ENCODE measurements around the gene DNAJB2. TPM values are rescaled to one million over a fixed set of nuclear protein-coding genes. Genes with fewer than 3 reads are reported as not detected.

The DNAJB2 gene
- total RNA-seq, 1 donor from 2014 or later, result 69.5 TPM

GRCh38 chr2:219266232-219266631 lies 12.9 kb upstream of the DNAJB2 start:
- Mint-ChIP-seq H3K4me3 (ENCODE audit: low read depth) (no peak overlapping the region), H3K4me1 (ENCODE audit: low read depth) (no peaks in the 10 kb centered on the region), H3K27me3 (peaks cover 22% of the 10 kb centered on the region), H3K36me3 (ENCODE audit: insufficient read depth) (no peaks in the 10 kb centered on the region), H3K27ac (no peak overlapping the region), H3K9me3 (ENCODE audit: low read depth) (no peaks in the 10 kb centered on the region)
- DNase-seq (ENCODE audit: low spot score, unreplicated experiment), result no peak
- no peak for TF ChIP-seq CTCF (IDR thresholded peaks at IDR 0.05; ENCODE audit: unreplicated experiment)

- H3K36me3 Mint-ChIP-seq (ENCODE audit: insufficient read depth), result no peaks in the 10 kb centered on the region
- DNase-seq (ENCODE audit: low spot score, unreplicated experiment), result no peak
- no peak for TF ChIP-seq CTCF (IDR thresholded peaks at IDR 0.05; ENCODE audit: unreplicated experiment)
- peaks cover 21% of the 10 kb centered on the region for H3K27me3 Mint-ChIP-seq
- no peaks in the 10 kb centered on the region for H3K9me3 Mint-ChIP-seq (ENCODE audit: low read depth)
- no peak overlapping the region for H3K4me3 Mint-ChIP-seq (ENCODE audit: low read depth)
- no peaks in the 10 kb centered on the region for H3K4me1 Mint-ChIP-seq (ENCODE audit: low read depth)
- no peak overlapping the region for H3K27ac Mint-ChIP-seq
Observed at GRCh38 chr2:219266886-219267285, 12.3 kb upstream of the DNAJB2 start.

- Mint-ChIP-seq H3K27me3 (peaks cover 23% of the 10 kb centered on the region), H3K27ac (no peak overlapping the region), H3K9me3 (ENCODE audit: low read depth) (no peaks in the 10 kb centered on the region), H3K36me3 (ENCODE audit: insufficient read depth) (no peaks in the 10 kb centered on the region), H3K4me1 (ENCODE audit: low read depth) (no peaks in the 10 kb centered on the region), H3K4me3 (ENCODE audit: low read depth) (no peak overlapping the region)
- TF ChIP-seq CTCF (IDR thresholded peaks at IDR 0.05; ENCODE audit: unreplicated experiment), result no peak
- DNase-seq (ENCODE audit: low spot score, unreplicated experiment), result no peak
Observed at GRCh38 chr2:219268294-219268693, 10.9 kb upstream of the DNAJB2 start.

- no peak for TF ChIP-seq CTCF (IDR thresholded peaks at IDR 0.05; ENCODE audit: unreplicated experiment)
- Mint-ChIP-seq H3K36me3 (ENCODE audit: insufficient read depth) (no peaks in the 10 kb centered on the region), H3K27ac (no peak overlapping the region), H3K4me3 (ENCODE audit: low read depth) (no peak overlapping the region), H3K27me3 (peaks cover 24% of the 10 kb centered on the region), H3K4me1 (ENCODE audit: low read depth) (no peaks in the 10 kb centered on the region), H3K9me3 (ENCODE audit: low read depth) (no peaks in the 10 kb centered on the region)
- DNase-seq (ENCODE audit: low spot score, unreplicated experiment), result no peak
Observed at GRCh38 chr2:219269362-219270054, 9.7 kb upstream of the DNAJB2 start.

GRCh38 chr2:219270055-219270372 lies 9.2 kb upstream of the DNAJB2 start:
- Mint-ChIP-seq H3K36me3 (ENCODE audit: insufficient read depth) (no peaks in the 10 kb centered on the region), H3K4me1 (ENCODE audit: low read depth) (peaks cover 4% of the 10 kb centered on the region), H3K4me3 (ENCODE audit: low read depth) (no peak overlapping the region), H3K27ac (no peak overlapping the region), H3K9me3 (ENCODE audit: low read depth) (no peaks in the 10 kb centered on the region), H3K27me3 (peaks cover 25% of the 10 kb centered on the region)
- no peak for DNase-seq (ENCODE audit: low spot score, unreplicated experiment)
- no peak for TF ChIP-seq CTCF (IDR thresholded peaks at IDR 0.05; ENCODE audit: unreplicated experiment)
